Type B pancreatic cell (in vitro differentiated cells): ENCODE measurements around the gene TMEM45A. TPM values are rescaled to one million over a fixed set of nuclear protein-coding genes. Genes with fewer than 3 reads are reported as not detected.
"Not testable (repeated sequence)": the region's sequence is repeated elsewhere in the genome, so short reads cannot be mapped to it uniquely, and the experiment has no call there.

ENCODE experiments used
- DNase-seq: peaks from one replicate; pipeline ENCODE4 v3.0.0; 2021; ENCODE audit warnings: mixed read lengths; ENCODE audit not compliant: unreplicated experiment; ENCODE audit errors: extremely low spot score
- H3K27ac Mint-ChIP-seq: 2 replicates; pipeline ENCODE4 v1.8.0; 2021; ENCODE audit warnings: mild to moderate bottlenecking, mixed read lengths
- H3K27me3 Mint-ChIP-seq: 2 replicates; pipeline ENCODE4 v1.8.0; 2021; ENCODE audit warnings: mixed read lengths
- H3K36me3 Mint-ChIP-seq: 2 replicates; pipeline ENCODE4 v1.8.0; 2021; ENCODE audit warnings: mixed read lengths
- H3K4me1 Mint-ChIP-seq: one replicate; pipeline ENCODE4 v1.8.0; 2021; ENCODE audit warnings: mixed read lengths; ENCODE audit not compliant: unreplicated experiment
- H3K4me3 Mint-ChIP-seq: 2 replicates; pipeline ENCODE4 v1.8.0; 2021; ENCODE audit warnings: mild to moderate bottlenecking, mixed read lengths
- H3K9me3 Mint-ChIP-seq: 2 replicates; pipeline ENCODE4 v1.8.0; 2021; ENCODE audit warnings: mixed read lengths
- total RNA-seq: library from RNA; stranded (reverse); gene quantifications from 2 replicates; pipeline ENCODE4 v1.2.1, GENCODE V29; 2021; ENCODE audit warnings: low replicate concordance
- TF ChIP-seq, protein P1 (sequence below): fragments of 200-600 bp; sonication (generic); conservative IDR thresholded peaks from 2 replicates; pipeline ENCODE4 v1.5.0; 2021; ENCODE audit warnings: antibody characterized with exemption, mild to moderate bottlenecking

Gene TMEM45A
- total RNA-seq, 1 donor from 2014 or later = 18.4 TPM

DNA sequence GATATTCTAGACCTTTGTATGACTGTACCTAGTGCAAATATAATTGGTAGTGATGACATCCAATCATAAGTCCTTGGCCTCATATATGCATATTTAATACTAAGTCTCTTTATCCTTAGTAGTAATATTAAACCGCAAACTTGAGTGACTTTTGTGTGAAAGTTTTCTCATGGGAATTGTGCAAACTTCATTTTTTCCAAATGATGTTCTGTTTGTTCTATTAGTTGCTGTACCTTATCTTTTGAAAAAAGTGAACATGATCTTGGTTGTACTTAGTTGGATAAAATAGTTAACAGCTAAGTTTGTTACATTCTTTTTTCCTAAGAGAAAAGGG is 43.2 kb downstream of the TMEM45A start:
- Mint-ChIP-seq H3K27me3 (peaks cover 10% of the 10 kb centered on the region), H3K9me3 (no peaks in the 10 kb centered on the region), H3K4me3 (no peak overlapping the region), H3K27ac (no peak overlapping the region), H3K36me3 (peaks cover 3% of the 10 kb centered on the region), H3K4me1 (no peaks in the 10 kb centered on the region)
- DNase-seq = no peak
- TF ChIP-seq, protein P1, sequence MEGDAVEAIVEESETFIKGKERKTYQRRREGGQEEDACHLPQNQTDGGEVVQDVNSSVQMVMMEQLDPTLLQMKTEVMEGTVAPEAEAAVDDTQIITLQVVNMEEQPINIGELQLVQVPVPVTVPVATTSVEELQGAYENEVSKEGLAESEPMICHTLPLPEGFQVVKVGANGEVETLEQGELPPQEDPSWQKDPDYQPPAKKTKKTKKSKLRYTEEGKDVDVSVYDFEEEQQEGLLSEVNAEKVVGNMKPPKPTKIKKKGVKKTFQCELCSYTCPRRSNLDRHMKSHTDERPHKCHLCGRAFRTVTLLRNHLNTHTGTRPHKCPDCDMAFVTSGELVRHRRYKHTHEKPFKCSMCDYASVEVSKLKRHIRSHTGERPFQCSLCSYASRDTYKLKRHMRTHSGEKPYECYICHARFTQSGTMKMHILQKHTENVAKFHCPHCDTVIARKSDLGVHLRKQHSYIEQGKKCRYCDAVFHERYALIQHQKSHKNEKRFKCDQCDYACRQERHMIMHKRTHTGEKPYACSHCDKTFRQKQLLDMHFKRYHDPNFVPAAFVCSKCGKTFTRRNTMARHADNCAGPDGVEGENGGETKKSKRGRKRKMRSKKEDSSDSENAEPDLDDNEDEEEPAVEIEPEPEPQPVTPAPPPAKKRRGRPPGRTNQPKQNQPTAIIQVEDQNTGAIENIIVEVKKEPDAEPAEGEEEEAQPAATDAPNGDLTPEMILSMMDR = no peak

DNA sequence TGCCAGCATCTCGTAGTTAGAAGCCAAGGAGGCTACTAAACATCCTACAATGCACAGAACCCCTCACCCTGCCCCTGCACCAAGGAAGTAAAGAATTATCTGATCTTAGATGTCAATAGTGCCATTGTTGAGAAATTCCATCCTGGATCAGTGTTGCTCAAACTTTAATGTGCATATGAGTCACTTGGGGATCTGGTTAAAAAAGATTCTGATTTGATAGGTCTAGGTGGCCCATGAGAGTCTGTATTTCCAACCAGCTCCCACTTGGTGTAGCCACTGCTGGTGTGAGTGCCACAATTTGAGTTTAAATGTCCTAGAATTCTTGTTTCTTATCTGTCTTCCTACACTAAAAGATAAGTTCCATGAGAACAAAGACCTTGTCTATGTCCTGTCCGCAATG is 43.7 kb downstream of the TMEM45A start:
- no peak for DNase-seq
- Mint-ChIP-seq H3K9me3 (peaks cover 3% of the 10 kb centered on the region), H3K27ac (no peak overlapping the region), H3K27me3 (peaks cover 10% of the 10 kb centered on the region), H3K4me1 (no peaks in the 10 kb centered on the region), H3K36me3 (peaks cover 6% of the 10 kb centered on the region), H3K4me3 (no peak overlapping the region)
- TF ChIP-seq, protein P1 = no peak

- TF ChIP-seq, protein P1 = no peak
- Mint-ChIP-seq H3K9me3 (peaks cover 12% of the 10 kb centered on the region), H3K27me3 (peaks cover 6% of the 10 kb centered on the region), H3K4me1 (no peaks in the 10 kb centered on the region), H3K36me3 (peaks cover 14% of the 10 kb centered on the region), H3K27ac (peak overlapping the region; percentile 55), H3K4me3 (no peak overlapping the region)
- DNase-seq = no peak
Measured at GRCh38 chr3:100537646-100538338, 45.4 kb downstream of the TMEM45A start.

GRCh38 chr3:100538339-100538706 is 45.9 kb downstream of the TMEM45A start:
- H3K27ac Mint-ChIP-seq = no peak overlapping the region
- no peak overlapping the region for H3K4me3 Mint-ChIP-seq
- peaks cover 14% of the 10 kb centered on the region for H3K36me3 Mint-ChIP-seq
- H3K4me1 Mint-ChIP-seq = no peaks in the 10 kb centered on the region
- peaks cover 12% of the 10 kb centered on the region for H3K9me3 Mint-ChIP-seq
- TF ChIP-seq, protein P1 = no peak
- no peak for DNase-seq
- H3K27me3 Mint-ChIP-seq = peaks cover 5% of the 10 kb centered on the region

DNA sequence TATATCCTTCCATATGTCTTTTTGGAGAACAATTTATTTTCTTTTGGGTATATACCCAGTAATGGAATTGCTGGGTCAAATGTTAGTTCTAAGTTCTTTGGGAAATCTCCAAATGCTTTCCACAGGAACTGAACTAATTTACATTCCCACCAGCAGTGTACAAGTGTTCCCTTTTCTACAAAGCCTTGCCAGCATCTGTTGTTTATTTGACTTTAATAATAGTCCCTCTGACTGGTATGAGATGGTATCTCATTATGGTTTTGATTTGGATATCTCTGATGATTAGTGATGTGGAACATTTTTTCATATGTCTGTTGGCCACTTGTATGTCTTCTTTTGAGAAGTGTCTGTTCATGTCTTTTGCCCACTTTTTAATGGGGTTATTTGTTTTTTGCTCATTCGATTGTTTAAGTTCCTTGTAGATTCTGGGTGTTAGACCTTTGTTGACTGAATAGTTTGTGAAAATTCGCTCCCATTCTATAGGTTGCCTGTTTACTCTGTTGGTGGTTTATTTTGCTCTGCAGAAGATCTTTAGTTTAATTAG is 48.4 kb downstream of the TMEM45A start:
- DNase-seq = no peak
- peaks cover 10% of the 10 kb centered on the region for H3K36me3 Mint-ChIP-seq

DNA sequence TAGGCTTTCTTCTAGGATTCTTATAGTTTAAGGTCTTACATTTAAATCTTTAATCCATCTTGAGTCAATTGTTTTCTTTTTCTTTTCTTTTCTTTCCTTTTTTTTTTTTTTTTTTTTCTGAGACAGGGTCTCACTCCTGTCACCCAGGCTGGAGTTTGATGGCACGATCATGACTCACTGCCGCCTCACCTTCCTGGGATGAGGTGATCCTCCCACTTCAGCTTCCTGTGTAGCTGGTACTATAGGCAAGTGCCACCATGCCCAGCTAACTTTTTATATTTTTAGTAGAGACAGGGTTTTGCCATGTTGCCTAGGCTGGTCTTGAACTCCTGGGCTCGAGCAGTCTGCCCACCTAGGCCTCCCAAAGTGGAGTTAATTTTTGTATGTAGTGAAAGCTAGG is 49.0 kb downstream of the TMEM45A start:
- H3K27ac Mint-ChIP-seq, H3K4me3 Mint-ChIP-seq, H3K27me3 Mint-ChIP-seq, DNase-seq, H3K4me1 Mint-ChIP-seq: not testable (repeated sequence)
- H3K9me3 Mint-ChIP-seq = peaks cover 12% of the 10 kb centered on the region
- H3K36me3 Mint-ChIP-seq = peaks cover 10% of the 10 kb centered on the region

More for the DNA sequence above, 48.4 kb downstream of the TMEM45A start:
- no peaks in the 10 kb centered on the region for H3K4me1 Mint-ChIP-seq
- peaks cover 3% of the 10 kb centered on the region for H3K27me3 Mint-ChIP-seq
- TF ChIP-seq, protein P1 = no peak
- no peak overlapping the region for H3K27ac Mint-ChIP-seq
- peaks cover 12% of the 10 kb centered on the region for H3K9me3 Mint-ChIP-seq
- no peak overlapping the region for H3K4me3 Mint-ChIP-seq
